HG03159 (cell line): Measurements from ENCODE around the gene RILPL1.
"Not testable (repeated sequence)": the region's sequence is repeated elsewhere in the genome, so short reads cannot be mapped to it uniquely, and the experiment has no call there.

Experiments used
- ATAC-seq: cut with Tn5 transposase; IDR thresholded peaks from one replicate; pipeline ENCODE4 v1.9.1; 2021; ENCODE audit warnings: mild to moderate bottlenecking, moderate library complexity; ENCODE audit not compliant: unreplicated experiment

Gene RILPL1

GRCh38 chr12:123498126-123498825 lies 35.2 kb downstream of the RILPL1 start:
- no peak for ATAC-seq

GRCh38 chr12:123497065-123497464 lies 36.5 kb downstream of the RILPL1 start:
- no peak for ATAC-seq

GRCh38 chr12:123494124-123494851 lies 39.2 kb downstream of the RILPL1 start:
- no peak for ATAC-seq

- ATAC-seq: not testable (repeated sequence)
These were observed 41.0 kb downstream of the RILPL1 start for GRCh38 chr12:123492339-123493039.

- no peak for ATAC-seq
These were observed 42.0 kb downstream of the RILPL1 start for GRCh38 chr12:123491481-123491880.

GRCh38 chr12:123491056-123491455 lies 42.5 kb downstream of the RILPL1 start:
- ATAC-seq: no peak

- no peak for ATAC-seq
These were observed 43.4 kb downstream of the RILPL1 start for GRCh38 chr12:123490089-123490488.

- no peak for ATAC-seq
These were observed 43.9 kb downstream of the RILPL1 start for GRCh38 chr12:123489580-123489979.

GRCh38 chr12:123488539-123489230 lies 44.8 kb downstream of the RILPL1 start:
- no peak for ATAC-seq

GRCh38 chr12:123487428-123487827 lies 46.1 kb downstream of the RILPL1 start:
- no peak for ATAC-seq

GRCh38 chr12:123485756-123486155 lies 47.8 kb downstream of the RILPL1 start:
- ATAC-seq: no peak

GRCh38 chr12:123483602-123484248 lies 49.8 kb downstream of the RILPL1 start:
- no peak for ATAC-seq

GRCh38 chr12:123482876-123483275 lies 50.6 kb downstream of the RILPL1 start:
- ATAC-seq: no peak

- ATAC-seq: not testable (repeated sequence)
These were observed 52.3 kb downstream of the RILPL1 start for GRCh38 chr12:123481251-123481650.

GRCh38 chr12:123479442-123480180 lies 53.9 kb downstream of the RILPL1 start:
- ATAC-seq: no peak

GRCh38 chr12:123478762-123479161 lies 54.8 kb downstream of the RILPL1 start:
- no peak for ATAC-seq

GRCh38 chr12:123478069-123478468 lies 55.5 kb downstream of the RILPL1 start:
- ATAC-seq: no peak

GRCh38 chr12:123475246-123475703 lies 58.2 kb downstream of the RILPL1 start:
- ATAC-seq: no peak

- ATAC-seq: no peak
These were observed 58.9 kb downstream of the RILPL1 start for GRCh38 chr12:123474485-123475245.
